Measurements from ENCODE around the gene PIGH. TPM values are rescaled to one million over a fixed set of nuclear protein-coding genes. Genes with fewer than 3 reads are reported as not detected.

The PIGH gene
- polyA plus RNA-seq, 1 donor from 2014 or later: 91.8 TPM

- Histone ChIP-seq H3K79me2 (replicated peaks; ENCODE audit: insufficient read depth, low read length) (peaks cover 14% of the 10 kb centered on the region), H3F3A (ENCODE audit: insufficient read depth, low read length, poor library complexity, severe bottlenecking) (no peaks in the 10 kb centered on the region), H3K27ac (ENCODE audit: low read length) (no peak overlapping the region), H3K9me2 (ENCODE audit: insufficient read depth, low read length) (no peaks in the 10 kb centered on the region), H3K9ac (ENCODE audit: low read length) (no peak overlapping the region), H3K4me2 (ENCODE audit: low read length) (peak overlapping the region; percentile 62), H2AFZ (ENCODE audit: low read depth, low read length) (no peak overlapping the region), H3K9me3 (ENCODE audit: low read length) (no peaks in the 10 kb centered on the region), H3K4me3 (ENCODE audit: low read length) (peak overlapping the region; percentile 81), H3K27me3 (ENCODE audit: insufficient read depth, low read depth, low read length) (no peaks in the 10 kb centered on the region), H3K36me3 (ENCODE audit: insufficient read depth, low read length) (peaks cover 21% of the 10 kb centered on the region), H4K20me1 (ENCODE audit: insufficient read depth) (no peaks in the 10 kb centered on the region)
- TF ChIP-seq SMC3 (conservative IDR thresholded peaks at IDR 0.05; ENCODE audit: poor library complexity) (no peak), TAF1 (IDR thresholded peaks at IDR 0.05; ENCODE audit: low read depth) (no peak), MXI1 (conservative IDR thresholded peaks at IDR 0.05; ENCODE audit: poor library complexity, severe bottlenecking) (no peak), EP300 (conservative IDR thresholded peaks at IDR 0.05; ENCODE audit: poor library complexity, severe bottlenecking) (no peak)
Measured at GRCh38 chr14:67623114-67623513, 23.0 kb upstream of the PIGH start.

GRCh38 chr14:67622675-67623074, 22.6 kb upstream of the PIGH start:
- Histone ChIP-seq H3K4me2 (ENCODE audit: low read length) (peak overlapping the region; percentile 62), H4K20me1 (ENCODE audit: insufficient read depth) (no peaks in the 10 kb centered on the region), H3K9me3 (ENCODE audit: low read length) (no peaks in the 10 kb centered on the region), H2AFZ (ENCODE audit: low read depth, low read length) (no peak overlapping the region), H3K36me3 (ENCODE audit: insufficient read depth, low read length) (peaks cover 21% of the 10 kb centered on the region), H3F3A (ENCODE audit: insufficient read depth, low read length, poor library complexity, severe bottlenecking) (no peaks in the 10 kb centered on the region), H3K9ac (ENCODE audit: low read length) (no peak overlapping the region), H3K27me3 (ENCODE audit: insufficient read depth, low read depth, low read length) (no peaks in the 10 kb centered on the region), H3K79me2 (replicated peaks; ENCODE audit: insufficient read depth, low read length) (peaks cover 14% of the 10 kb centered on the region), H3K9me2 (ENCODE audit: insufficient read depth, low read length) (no peaks in the 10 kb centered on the region), H3K4me3 (ENCODE audit: low read length) (peak overlapping the region; percentile 81), H3K27ac (ENCODE audit: low read length) (no peak overlapping the region)
- no peak for TF ChIP-seq REST (IDR thresholded peaks at IDR 0.05; ENCODE audit: borderline replicate concordance)
- TF ChIP-seq EZH2 (IDR thresholded peaks at IDR 0.05; ENCODE audit: borderline replicate concordance, insufficient read depth, low read length, poor library complexity, severe bottlenecking): no peak
- no peak for TF ChIP-seq MXI1 (conservative IDR thresholded peaks at IDR 0.05; ENCODE audit: poor library complexity, severe bottlenecking)
- no peak for TF ChIP-seq EP300 (conservative IDR thresholded peaks at IDR 0.05; ENCODE audit: poor library complexity, severe bottlenecking)
- no peak for TF ChIP-seq SMC3 (conservative IDR thresholded peaks at IDR 0.05; ENCODE audit: poor library complexity)
- no peak for TF ChIP-seq POLR2AphosphoS5 (IDR thresholded peaks at IDR 0.05)

GRCh38 chr14:67620217-67620785, 20.2 kb upstream of the PIGH start:
- H3K27ac ChIP-seq (ENCODE audit: low read length): peak overlapping the region; percentile 92
- H3K9me2 ChIP-seq (ENCODE audit: insufficient read depth, low read length): no peaks in the 10 kb centered on the region
- no peaks in the 10 kb centered on the region for H4K20me1 ChIP-seq (ENCODE audit: insufficient read depth)
- peak overlapping the region; percentile 95 for H3K9ac ChIP-seq (ENCODE audit: low read length)
- peak overlapping the region; percentile 80 for H2AFZ ChIP-seq (ENCODE audit: low read depth, low read length)
- H3K4me3 ChIP-seq (ENCODE audit: low read length): peak overlapping the region; percentile 81
- TF ChIP-seq EP300 (conservative IDR thresholded peaks at IDR 0.05; ENCODE audit: poor library complexity, severe bottlenecking) (no peak), POLR2AphosphoS5 (IDR thresholded peaks at IDR 0.05) (peak; percentile 38), CTCF (IDR thresholded peaks at IDR 0.05; ENCODE audit: poor library complexity, severe bottlenecking) (no peak), EZH2 (IDR thresholded peaks at IDR 0.05; ENCODE audit: borderline replicate concordance, insufficient read depth, low read length, poor library complexity, severe bottlenecking) (no peak), MXI1 (conservative IDR thresholded peaks at IDR 0.05; ENCODE audit: poor library complexity, severe bottlenecking) (no peak), TAF1 (IDR thresholded peaks at IDR 0.05; ENCODE audit: low read depth) (peak; percentile 20), REST (IDR thresholded peaks at IDR 0.05; ENCODE audit: borderline replicate concordance) (peak; percentile 55), SMC3 (conservative IDR thresholded peaks at IDR 0.05; ENCODE audit: poor library complexity) (no peak), RAD21 (conservative IDR thresholded peaks at IDR 0.05) (no peak)
- H3K79me2 ChIP-seq (replicated peaks; ENCODE audit: insufficient read depth, low read length): peaks cover 14% of the 10 kb centered on the region
- no peaks in the 10 kb centered on the region for H3K9me3 ChIP-seq (ENCODE audit: low read length)
- H3K36me3 ChIP-seq (ENCODE audit: insufficient read depth, low read length): peaks cover 21% of the 10 kb centered on the region
- H3F3A ChIP-seq (ENCODE audit: insufficient read depth, low read length, poor library complexity, severe bottlenecking): no peaks in the 10 kb centered on the region
- H3K27me3 ChIP-seq (ENCODE audit: insufficient read depth, low read depth, low read length): no peaks in the 10 kb centered on the region
- peak overlapping the region; percentile 98 for H3K4me2 ChIP-seq (ENCODE audit: low read length)
